Measurements from ENCODE around the gene DPH6. TPM values are rescaled to one million over a fixed set of nuclear protein-coding genes. Genes with fewer than 3 reads are reported as not detected.
"Not testable (repeated sequence)": the region's sequence is repeated elsewhere in the genome, so short reads cannot be mapped to it uniquely, and the experiment has no call there.

DPH6 gene
- polyA plus RNA-seq, 3 donors from 2014 or later: 12.4 to 14.5 (median 14.3) TPM

GRCh38 chr15:35430301-35430700 lies 115.7 kb downstream of the DPH6 start:
- H3K36me3 Mint-ChIP-seq: peaks cover 0 to 13% (median 8%) of the 10 kb centered on the region in 3 donors
- H3K27ac Mint-ChIP-seq: no peak overlapping the region
- peaks cover 0 to 3% of the 10 kb centered on the region in 2 donors for H3K4me1 Mint-ChIP-seq
- peaks cover 0 to 1% (median 0%) of the 10 kb centered on the region in 3 donors for H3K27me3 Mint-ChIP-seq (ENCODE audit: low read depth in 3 of 3)
- peaks cover 0 to 3% (median 0%) of the 10 kb centered on the region in 6 donors for H3K9me3 Mint-ChIP-seq
- DNase-seq: no peak
- no peak overlapping the region for H3K4me3 Mint-ChIP-seq

GRCh38 chr15:35427496-35427895 lies 118.5 kb downstream of the DPH6 start:
- Mint-ChIP-seq H3K9me3 (peaks cover 0 to 5% (median under 1%) of the 10 kb centered on the region in 6 donors), H3K4me1 (peaks cover 0 to 3% of the 10 kb centered on the region in 2 donors), H3K36me3 (peaks cover 0 to 22% (median 13%) of the 10 kb centered on the region in 3 donors), H3K27ac (no peak overlapping the region), H3K27me3 (ENCODE audit: low read depth in 3 of 3) (peaks cover 0 to 1% (median 0%) of the 10 kb centered on the region in 3 donors), H3K4me3 (no peak overlapping the region)
- DNase-seq: no peak

- Mint-ChIP-seq H3K27me3 (ENCODE audit: low read depth in 3 of 3) (peaks cover 0 to 1% (median 0%) of the 10 kb centered on the region in 3 donors), H3K4me3 (no peak overlapping the region), H3K9me3 (peaks cover 0 to 5% (median under 1%) of the 10 kb centered on the region in 6 donors), H3K4me1 (peaks cover 0 to 3% of the 10 kb centered on the region in 2 donors), H3K27ac (no peak overlapping the region), H3K36me3 (peaks cover 0 to 18% (median 9%) of the 10 kb centered on the region in 3 donors)
- DNase-seq: no peak
Observed at GRCh38 chr15:35427091-35427490, 118.9 kb downstream of the DPH6 start.

GRCh38 chr15:35410775-35411174 lies 135.2 kb downstream of the DPH6 start:
- H3K36me3 Mint-ChIP-seq: peaks cover 0 to 9% (median 0%) of the 10 kb centered on the region in 3 donors
- DNase-seq: no peak
- peaks cover 0 to 2% (median 0%) of the 10 kb centered on the region in 6 donors for H3K9me3 Mint-ChIP-seq
- H3K27me3 Mint-ChIP-seq (ENCODE audit: low read depth in 3 of 3): no peaks in the 10 kb centered on the region
- H3K4me1 Mint-ChIP-seq: no peaks in the 10 kb centered on the region
- H3K4me3 Mint-ChIP-seq: no peak overlapping the region
- no peak overlapping the region for H3K27ac Mint-ChIP-seq

GRCh38 chr15:35399901-35400300 lies 146.1 kb downstream of the DPH6 start:
- Mint-ChIP-seq H3K9me3 (peaks cover 0 to 2% (median 0%) of the 10 kb centered on the region in 6 donors), H3K27me3 (ENCODE audit: low read depth in 3 of 3) (peaks cover 0 to 2% (median 0%) of the 10 kb centered on the region in 3 donors), H3K27ac (no peak overlapping the region), H3K36me3 (peaks cover 30 to 44% (median 33%) of the 10 kb centered on the region in 3 donors), H3K4me3 (no peak overlapping the region), H3K4me1 (no peaks in the 10 kb centered on the region)
- DNase-seq: no peak

GRCh38 chr15:35397027-35397426 lies 148.9 kb downstream of the DPH6 start:
- no peak for DNase-seq
- Mint-ChIP-seq H3K36me3 (peaks cover 30 to 56% (median 39%) of the 10 kb centered on the region in 3 donors), H3K27me3 (ENCODE audit: low read depth in 3 of 3) (peaks cover 0 to 3% (median 0%) of the 10 kb centered on the region in 3 donors), H3K4me1 (no peaks in the 10 kb centered on the region), H3K9me3 (peaks cover 0 to 10% (median 3%) of the 10 kb centered on the region in 6 donors), H3K4me3 (no peak overlapping the region), H3K27ac (no peak overlapping the region)

- Mint-ChIP-seq H3K4me3 (no peak overlapping the region), H3K4me1 (no peaks in the 10 kb centered on the region), H3K36me3 (peaks cover 15 to 35% (median 24%) of the 10 kb centered on the region in 3 donors), H3K27me3 (ENCODE audit: low read depth in 3 of 3) (peaks cover 0 to 3% (median 0%) of the 10 kb centered on the region in 3 donors), H3K9me3 (peaks cover 2 to 12% (median 6%) of the 10 kb centered on the region in 6 donors), H3K27ac (no peak overlapping the region)
- no peak for DNase-seq
Observed at GRCh38 chr15:35394416-35394815, 151.5 kb downstream of the DPH6 start.

GRCh38 chr15:35393398-35393797 lies 152.6 kb downstream of the DPH6 start:
- no peak for DNase-seq
- no peak overlapping the region for H3K27ac Mint-ChIP-seq
- peaks cover 4 to 18% (median 8%) of the 10 kb centered on the region in 6 donors for H3K9me3 Mint-ChIP-seq
- peaks cover 0 to 3% (median 2%) of the 10 kb centered on the region in 3 donors for H3K27me3 Mint-ChIP-seq (ENCODE audit: low read depth in 3 of 3)
- no peaks in the 10 kb centered on the region for H3K4me1 Mint-ChIP-seq
- H3K36me3 Mint-ChIP-seq: peaks cover 12 to 35% (median 24%) of the 10 kb centered on the region in 3 donors
- no peak overlapping the region for H3K4me3 Mint-ChIP-seq

GRCh38 chr15:35391408-35391984 lies 154.5 kb downstream of the DPH6 start:
- H3K27ac Mint-ChIP-seq; H3K4me3 Mint-ChIP-seq; H3K27me3 Mint-ChIP-seq (ENCODE audit: low read depth in 3 of 3); DNase-seq; H3K4me1 Mint-ChIP-seq: not testable (repeated sequence)
- peaks cover 12 to 32% (median 24%) of the 10 kb centered on the region in 3 donors for H3K36me3 Mint-ChIP-seq
- H3K9me3 Mint-ChIP-seq: peaks cover 4 to 25% (median 9%) of the 10 kb centered on the region in 6 donors

GRCh38 chr15:35383506-35383905 lies 162.5 kb downstream of the DPH6 start:
- Mint-ChIP-seq H3K4me1 (no peaks in the 10 kb centered on the region), H3K4me3 (no peak overlapping the region), H3K27ac (no peak overlapping the region), H3K27me3 (ENCODE audit: low read depth in 3 of 3) (peaks cover 0 to 2% (median under 1%) of the 10 kb centered on the region in 3 donors), H3K36me3 (peaks cover 10 to 26% (median 19%) of the 10 kb centered on the region in 3 donors), H3K9me3 (peaks cover 0 to 16% (median 5%) of the 10 kb centered on the region in 6 donors)
- DNase-seq: no peak

- peaks cover 20 to 37% (median 27%) of the 10 kb centered on the region in 3 donors for H3K36me3 Mint-ChIP-seq
- H3K27ac Mint-ChIP-seq: peak overlapping the region in 1 of 6 donors; percentile 30
- H3K4me1 Mint-ChIP-seq: no peaks in the 10 kb centered on the region
- H3K4me3 Mint-ChIP-seq: no peak overlapping the region
- peaks cover 0 to 10% (median 5%) of the 10 kb centered on the region in 6 donors for H3K9me3 Mint-ChIP-seq
- peaks cover 0 to 1% (median 0%) of the 10 kb centered on the region in 3 donors for H3K27me3 Mint-ChIP-seq (ENCODE audit: low read depth in 3 of 3)
- DNase-seq: no peak
Observed at GRCh38 chr15:35381328-35381727, 164.6 kb downstream of the DPH6 start.

GRCh38 chr15:35379972-35380371 lies 166.0 kb downstream of the DPH6 start:
- no peaks in the 10 kb centered on the region for H3K4me1 Mint-ChIP-seq

GRCh38 chr15:35378454-35378853 lies 167.5 kb downstream of the DPH6 start:
- not testable (repeated sequence) for H3K9me3 Mint-ChIP-seq; H3K27me3 Mint-ChIP-seq (ENCODE audit: low read depth in 3 of 3); H3K27ac Mint-ChIP-seq; DNase-seq; H3K4me3 Mint-ChIP-seq; H3K4me1 Mint-ChIP-seq
- peaks cover 26 to 43% (median 27%) of the 10 kb centered on the region in 3 donors for H3K36me3 Mint-ChIP-seq

More at GRCh38 chr15:35379972-35380371, 166.0 kb downstream of the DPH6 start:
- peaks cover 0 to 6% (median 4%) of the 10 kb centered on the region in 6 donors for H3K9me3 Mint-ChIP-seq
- no peak for DNase-seq
- no peak overlapping the region for H3K27ac Mint-ChIP-seq
- peaks cover 26 to 42% (median 27%) of the 10 kb centered on the region in 3 donors for H3K36me3 Mint-ChIP-seq
- H3K4me3 Mint-ChIP-seq: no peak overlapping the region
- peaks cover 0 to 1% (median 0%) of the 10 kb centered on the region in 3 donors for H3K27me3 Mint-ChIP-seq (ENCODE audit: low read depth in 3 of 3)

GRCh38 chr15:35376707-35377106 lies 169.3 kb downstream of the DPH6 start:
- Mint-ChIP-seq H3K27me3 (ENCODE audit: low read depth in 3 of 3) (peaks cover 0 to 1% (median 0%) of the 10 kb centered on the region in 3 donors), H3K9me3 (peaks cover 0 to 6% (median 3%) of the 10 kb centered on the region in 6 donors), H3K4me1 (no peaks in the 10 kb centered on the region), H3K27ac (no peak overlapping the region), H3K36me3 (peaks cover 40 to 59% (median 40%) of the 10 kb centered on the region in 3 donors), H3K4me3 (no peak overlapping the region)
- DNase-seq: no peak
